ENCODE data around the gene PCDHGA1.
"Not testable (repeated sequence)": the region's sequence is repeated elsewhere in the genome, so short reads cannot be mapped to it uniquely, and the experiment has no call there.

PCDHGA1 gene

GRCh38 chr5:141330299-141331080 lies at the start of gene PCDHGA1:
Gene PCDHGA1 (plus strand): TSS chr5:141330514.
- peak; percentile 22 for DNase-seq (ENCODE audit: low read depth)

- DNase-seq (ENCODE audit: low read depth): no peak
These were observed 31.9 kb upstream of the PCDHGA1 start for GRCh38 chr5:141298376-141298775.

- DNase-seq (ENCODE audit: low read depth): no peak
These were observed 26.6 kb upstream of the PCDHGA1 start, which contains the start of gene SLC25A2 for GRCh38 chr5:141303756-141304155. Gene SLC25A2 (minus strand): TSS chr5:141304049. CDS start chr5:141303865, 184 bp downstream.

- no peak for DNase-seq (ENCODE audit: low read depth)
These were observed 23.7 kb upstream of the PCDHGA1 start for GRCh38 chr5:141306630-141307029.

- DNase-seq (ENCODE audit: low read depth): no peak
These were observed 16.6 kb upstream of the PCDHGA1 start for GRCh38 chr5:141313711-141314110.

- DNase-seq (ENCODE audit: low read depth): not testable (repeated sequence)
These were observed 13.4 kb upstream of the PCDHGA1 start for GRCh38 chr5:141316963-141317362.

- DNase-seq (ENCODE audit: low read depth): no peak
These were observed 11.1 kb upstream of the PCDHGA1 start for GRCh38 chr5:141319202-141319601.

GRCh38 chr5:141319699-141320098 lies 10.6 kb upstream of the PCDHGA1 start:
- no peak for DNase-seq (ENCODE audit: low read depth)

GRCh38 chr5:141320225-141321169 lies 9.8 kb upstream of the PCDHGA1 start, which contains the start of gene TAF7:
Gene TAF7 (minus strand): TSS chr5:141320784. CDS start chr5:141320044, 740 bp downstream.
- peak; percentile 91 for DNase-seq (ENCODE audit: low read depth)

- DNase-seq (ENCODE audit: low read depth): no peak
These were observed 8.1 kb upstream of the PCDHGA1 start for GRCh38 chr5:141322261-141322660.

- peak; percentile 26 for DNase-seq (ENCODE audit: low read depth)
These were observed 4.0 kb upstream of the PCDHGA1 start for GRCh38 chr5:141326088-141326854.

GRCh38 chr5:141328231-141328630 lies 2.1 kb upstream of the PCDHGA1 start:
- DNase-seq (ENCODE audit: low read depth): no peak

- DNase-seq (ENCODE audit: low read depth): not testable (repeated sequence)
These were observed 2.3 kb downstream of the PCDHGA1 start for GRCh38 chr5:141332571-141332970.

- peak; percentile 23 for DNase-seq (ENCODE audit: low read depth)
These were observed 8.4 kb downstream of the PCDHGA1 start, which contains the start of gene PCDHGA2 for GRCh38 chr5:141338538-141339306. Gene PCDHGA2 (plus strand): TSS chr5:141338760.

GRCh38 chr5:141340781-141341354 lies 10.6 kb downstream of the PCDHGA1 start:
- DNase-seq (ENCODE audit: low read depth): not testable (repeated sequence)

GRCh38 chr5:141342773-141343172 lies 12.5 kb downstream of the PCDHGA1 start:
- no peak for DNase-seq (ENCODE audit: low read depth)

GRCh38 chr5:141343242-141343952 lies 13.1 kb downstream of the PCDHGA1 start, which contains the start of gene PCDHGA3:
Gene PCDHGA3 (plus strand): TSS chr5:141343829. CDS start chr5:141344034, 205 bp downstream.
- peak; percentile 38 for DNase-seq (ENCODE audit: low read depth)

GRCh38 chr5:141343953-141344463 lies 13.7 kb downstream of the PCDHGA1 start:
- no peak for DNase-seq (ENCODE audit: low read depth)

- DNase-seq (ENCODE audit: low read depth): no peak
These were observed 15.0 kb downstream of the PCDHGA1 start for GRCh38 chr5:141345327-141345726.
